HEK293 (cell line): ENCODE results near the gene BCAS3.

Source experiments
- CTCF ChIA-PET: fragments of 350-600 bp; formaldehyde crosslinking; extraction: SDS; loops from one replicate; lab custom pipeline; 2021; ENCODE audit warnings: antibody characterized with exemption; lab: Yijun Ruan, JAX
- POLR2A ChIA-PET: fragments of 300-600 bp; formaldehyde crosslinking; extraction: SDS; loops from one replicate; lab custom pipeline; 2020; ENCODE audit warnings: antibody characterized with exemption, inconsistent platforms; lab: Yijun Ruan, JAX
- H3K27ac ChIP-seq: fragments of 200-500 bp; sonication (Bioruptor generic); 2 replicates; pipeline ENCODE4 v1.5.1; 2014; ENCODE audit warnings: low read depth, low read length, control low read depth, inconsistent platforms; ENCODE audit errors: extremely low read depth
- H3K36me3 ChIP-seq, 2 experiments: fragments of 200-500 bp in 1 of 2; sonication (Bioruptor generic) in 1 of 2; 1 replicate in 1 of 2; 2 replicates in 1 of 2; pipeline ENCODE4 v1.5.1; 2014 to 2017; ENCODE audit warnings: inconsistent platforms in 2 of 2, low read length in 2 of 2; ENCODE audit not compliant: control insufficient read depth in 2 of 2, insufficient read depth in 1 of 2
- H3K4me1 ChIP-seq: fragments of 200-500 bp; sonication (Bioruptor generic); 2 replicates; pipeline ENCODE4 v1.5.1; 2014; ENCODE audit warnings: mild to moderate bottlenecking, low read length, inconsistent platforms; ENCODE audit not compliant: control insufficient read depth, insufficient read depth
- H3K4me3 ChIP-seq: 2 replicates; pipeline ENCODE4 v1.5.1; 2011; ENCODE audit warnings: low read depth, mild to moderate bottlenecking, control low read depth, low read length, moderate library complexity
- H3K9me3 ChIP-seq: fragments of 200-500 bp; sonication (Bioruptor generic); 2 replicates; pipeline ENCODE4 v1.5.1; 2014; ENCODE audit warnings: low read depth, low read length, inconsistent platforms; ENCODE audit not compliant: control insufficient read depth, insufficient read depth
- BCL11B ChIP-seq: fragments of 450-650 bp; formaldehyde crosslinking; IDR thresholded peaks from 2 replicates; pipeline ENCODE4 v1.5.1; 2016; ENCODE audit warnings: low read depth, missing biosample characterization, missing genetic modification characterization
- GLIS2 ChIP-seq: fragments of 450-650 bp; formaldehyde crosslinking; IDR thresholded peaks from 2 replicates; pipeline ENCODE4 v1.5.1; 2016; ENCODE audit warnings: missing biosample characterization, missing genetic modification characterization
- HOXD13 ChIP-seq: sonication (generic); formaldehyde crosslinking; IDR thresholded peaks from 2 replicates; pipeline ENCODE4 v1.8.0; 2022; ENCODE audit warnings: missing genetic modification reagents, borderline replicate concordance
- IKZF3 ChIP-seq: fragments of 450-650 bp; IDR thresholded peaks from 2 replicates; pipeline ENCODE4 v1.5.0; 2018; ENCODE audit warnings: missing biosample characterization, mild to moderate bottlenecking, missing genetic modification characterization, moderate library complexity
- MEIS1 ChIP-seq: sonication (generic); formaldehyde crosslinking; IDR thresholded peaks from 2 replicates; pipeline ENCODE4 v1.8.1; 2022; ENCODE audit warnings: missing genetic modification reagents, mild to moderate bottlenecking, borderline replicate concordance
- OVOL3 ChIP-seq: fragments of 450-650 bp; formaldehyde crosslinking; IDR thresholded peaks from 2 replicates; pipeline ENCODE4 v1.5.1; 2016; ENCODE audit warnings: missing biosample characterization, missing genetic modification characterization
- PRDM6 ChIP-seq: fragments of 450-650 bp; formaldehyde crosslinking; IDR thresholded peaks from 2 replicates; pipeline ENCODE4 v1.5.1; 2017; ENCODE audit warnings: missing biosample characterization, missing genetic modification characterization
- RBAK ChIP-seq: fragments of 450-650 bp; formaldehyde crosslinking; IDR thresholded peaks from 2 replicates; pipeline ENCODE4 v1.5.1; 2016; ENCODE audit warnings: missing biosample characterization, missing genetic modification characterization
- SETDB1 ChIP-seq: IDR thresholded peaks from one replicate; pipeline ENCODE4 v1.6.1; 2017; ENCODE audit warnings: mild to moderate bottlenecking, low read length, moderate library complexity, mixed read lengths; ENCODE audit not compliant: insufficient read length
- ZNF121 ChIP-seq: fragments of 450-650 bp; formaldehyde crosslinking; IDR thresholded peaks from 2 replicates; pipeline ENCODE4 v1.5.1; 2016; ENCODE audit warnings: missing biosample characterization, missing genetic modification characterization
- ZNF138 ChIP-seq: fragments of 450-650 bp; formaldehyde crosslinking; IDR thresholded peaks from 2 replicates; pipeline ENCODE4 v1.5.1; 2016; ENCODE audit warnings: missing biosample characterization, missing genetic modification characterization, borderline replicate concordance
- ZNF157 ChIP-seq: fragments of 450-650 bp; formaldehyde crosslinking; IDR thresholded peaks from 2 replicates; pipeline ENCODE4 v1.5.1; 2016; ENCODE audit warnings: missing biosample characterization, missing genetic modification characterization
- ZNF174 ChIP-seq: fragments of 450-650 bp; formaldehyde crosslinking; IDR thresholded peaks from 2 replicates; pipeline ENCODE4 v1.5.0; 2017; ENCODE audit warnings: missing biosample characterization, mild to moderate bottlenecking, missing genetic modification characterization
- ZNF354C ChIP-seq: fragments of 450-650 bp; formaldehyde crosslinking; IDR thresholded peaks from 2 replicates; pipeline ENCODE4 v1.5.1; 2016; ENCODE audit warnings: missing biosample characterization, missing genetic modification characterization, low read depth, borderline replicate concordance
- ZNF398 ChIP-seq: fragments of 450-650 bp; formaldehyde crosslinking; IDR thresholded peaks from 2 replicates; pipeline ENCODE4 v1.5.1; 2017; ENCODE audit warnings: missing biosample characterization, missing genetic modification characterization
- ZNF510 ChIP-seq: fragments of 450-650 bp; formaldehyde crosslinking; IDR thresholded peaks from 2 replicates; pipeline ENCODE4 v1.5.1; 2018; ENCODE audit warnings: mild to moderate bottlenecking, missing genetic modification characterization, missing biosample characterization; ENCODE audit not compliant: insufficient replicate concordance
- ZNF600 ChIP-seq: fragments of 450-650 bp; formaldehyde crosslinking; IDR thresholded peaks from 2 replicates; pipeline ENCODE4 v1.5.1; 2016; ENCODE audit warnings: missing biosample characterization, missing genetic modification characterization
- ZNF621 ChIP-seq: fragments of 450-650 bp; formaldehyde crosslinking; IDR thresholded peaks from 2 replicates; pipeline ENCODE4 v1.5.1; 2017; ENCODE audit warnings: missing biosample characterization, missing genetic modification characterization
- ZNF670 ChIP-seq: fragments of 450-650 bp; formaldehyde crosslinking; IDR thresholded peaks from 2 replicates; pipeline ENCODE4 v1.5.1; 2016; ENCODE audit warnings: missing biosample characterization, missing genetic modification characterization, low read depth
- ZNF785 ChIP-seq: fragments of 450-650 bp; formaldehyde crosslinking; IDR thresholded peaks from 2 replicates; pipeline ENCODE4 v1.5.1; 2016; ENCODE audit warnings: missing biosample characterization, missing genetic modification characterization
- TF ChIP-seq, protein P1 (sequence below): fragments of 450-650 bp; formaldehyde crosslinking; conservative IDR thresholded peaks from 2 replicates; pipeline ENCODE4 v1.5.1; 2016; ENCODE audit warnings: low read depth, missing biosample characterization, missing genetic modification characterization

BCAS3 gene

DNA sequence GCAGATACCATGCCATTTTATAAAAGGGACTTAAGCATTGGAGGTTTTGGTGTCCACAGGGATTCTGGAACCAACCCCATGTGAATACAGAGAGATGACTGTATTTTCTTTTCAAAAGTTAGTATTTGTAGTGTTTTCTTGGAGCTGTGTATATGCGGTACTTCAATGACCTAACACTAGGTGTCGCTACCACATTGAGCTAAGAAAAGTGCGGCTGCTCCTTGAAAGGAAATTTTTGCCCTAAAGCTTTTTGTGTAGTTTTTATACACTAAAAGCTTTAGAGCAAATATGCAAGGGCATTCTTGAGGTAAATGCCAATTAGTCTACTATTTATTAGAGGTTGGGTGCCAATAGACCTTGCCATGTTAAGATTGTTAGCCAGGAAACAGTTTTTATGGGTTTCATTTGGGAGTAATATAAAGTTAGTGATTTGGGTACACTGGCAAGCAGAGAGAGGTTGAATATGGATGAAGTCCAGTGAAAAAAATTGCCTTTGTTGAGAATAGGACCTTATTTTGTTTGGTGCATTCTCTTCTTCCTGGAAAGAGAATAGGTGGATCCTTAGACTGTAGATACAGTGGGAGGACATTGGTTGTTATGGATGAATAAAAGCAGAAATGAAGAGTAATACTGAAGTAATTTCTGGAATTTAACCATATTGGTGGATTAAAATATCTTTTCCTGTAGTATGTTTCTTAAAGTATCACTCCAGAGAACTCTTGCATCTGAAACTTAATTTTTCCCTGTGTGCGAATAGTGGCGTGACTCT is 43.3 kb downstream of the BCAS3 start (continued):
- TF ChIP-seq PRDM6 (tag by site-specific recombination): 0 out of 2 replicates have a peak, but pooled peaks have one; percentile 20
- TF ChIP-seq, protein P1, sequence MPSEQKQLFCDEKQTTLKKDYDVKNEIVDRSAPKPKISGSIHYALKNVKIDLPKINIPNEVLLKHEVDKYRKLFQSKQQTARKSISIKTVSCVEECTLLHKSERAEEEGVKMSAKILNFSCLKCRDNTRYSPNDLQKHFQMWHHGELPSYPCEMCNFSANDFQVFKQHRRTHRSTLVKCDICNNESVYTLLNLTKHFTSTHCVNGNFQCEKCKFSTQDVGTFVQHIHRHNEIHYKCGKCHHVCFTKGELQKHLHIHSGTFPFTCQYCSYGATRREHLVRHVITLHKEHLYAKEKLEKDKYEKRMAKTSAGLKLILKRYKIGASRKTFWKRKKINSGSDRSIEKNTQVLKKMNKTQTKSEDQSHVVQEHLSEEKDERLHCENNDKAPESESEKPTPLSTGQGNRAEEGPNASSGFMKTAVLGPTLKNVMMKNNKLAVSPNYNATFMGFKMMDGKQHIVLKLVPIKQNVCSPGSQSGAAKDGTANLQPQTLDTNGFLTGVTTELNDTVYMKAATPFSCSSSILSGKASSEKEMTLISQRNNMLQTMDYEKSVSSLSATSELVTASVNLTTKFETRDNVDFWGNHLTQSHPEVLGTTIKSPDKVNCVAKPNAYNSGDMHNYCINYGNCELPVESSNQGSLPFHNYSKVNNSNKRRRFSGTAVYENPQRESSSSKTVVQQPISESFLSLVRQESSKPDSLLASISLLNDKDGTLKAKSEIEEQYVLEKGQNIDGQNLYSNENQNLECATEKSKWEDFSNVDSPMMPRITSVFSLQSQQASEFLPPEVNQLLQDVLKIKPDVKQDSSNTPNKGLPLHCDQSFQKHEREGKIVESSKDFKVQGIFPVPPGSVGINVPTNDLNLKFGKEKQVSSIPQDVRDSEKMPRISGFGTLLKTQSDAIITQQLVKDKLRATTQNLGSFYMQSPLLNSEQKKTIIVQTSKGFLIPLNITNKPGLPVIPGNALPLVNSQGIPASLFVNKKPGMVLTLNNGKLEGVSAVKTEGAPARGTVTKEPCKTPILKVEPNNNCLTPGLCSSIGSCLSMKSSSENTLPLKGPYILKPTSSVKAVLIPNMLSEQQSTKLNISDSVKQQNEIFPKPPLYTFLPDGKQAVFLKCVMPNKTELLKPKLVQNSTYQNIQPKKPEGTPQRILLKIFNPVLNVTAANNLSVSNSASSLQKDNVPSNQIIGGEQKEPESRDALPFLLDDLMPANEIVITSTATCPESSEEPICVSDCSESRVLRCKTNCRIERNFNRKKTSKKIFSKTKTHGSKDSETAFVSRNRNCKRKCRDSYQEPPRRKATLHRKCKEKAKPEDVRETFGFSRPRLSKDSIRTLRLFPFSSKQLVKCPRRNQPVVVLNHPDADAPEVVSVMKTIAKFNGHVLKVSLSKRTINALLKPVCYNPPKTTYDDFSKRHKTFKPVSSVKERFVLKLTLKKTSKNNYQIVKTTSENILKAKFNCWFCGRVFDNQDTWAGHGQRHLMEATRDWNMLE (tag by site-specific recombination): no peak

DNA sequence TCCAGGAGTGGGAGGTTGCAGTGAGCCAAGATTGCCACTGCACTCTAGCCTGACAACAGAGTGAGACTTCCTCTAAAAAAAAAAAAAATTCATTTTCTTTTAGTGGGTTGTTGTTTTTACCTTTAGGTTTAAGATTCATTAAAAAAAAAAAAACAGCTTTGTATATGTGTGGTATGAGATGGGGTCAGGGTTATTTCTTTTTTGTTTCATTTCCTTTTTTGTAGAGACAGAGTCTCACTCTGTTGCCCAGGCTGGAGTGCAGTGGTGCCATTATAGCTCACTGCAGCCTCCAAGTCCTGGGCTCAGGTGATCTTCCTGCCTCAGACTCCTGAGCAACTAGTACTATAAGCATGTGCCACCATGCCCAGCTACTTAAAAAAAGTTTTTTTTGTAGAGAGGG is 47.0 kb downstream of the BCAS3 start:
- no peaks in the 10 kb centered on the region for H3K4me1 ChIP-seq
- no peaks in the 10 kb centered on the region; a peak in 1 of 3 replicates for H3K36me3 ChIP-seq
- no peak overlapping the region for H3K4me3 ChIP-seq
- CTCF ChIA-PET: interaction anchor here (0.7 to 0.8 kb wide), 3 partner anchors 20 to 99 kb away, joined by 3 to 4 read pairs (median 3); no protein-coding TSS in a partner anchor
- TF ChIP-seq ZNF354C (tag by site-specific recombination) (no peak), ZNF510 (tag by site-specific recombination) (no peak), ZNF621 (tag by site-specific recombination) (no peak), RBAK (tag by site-specific recombination) (no peak), ZNF174 (tag by site-specific recombination) (no peak), IKZF3 (tag by site-specific recombination) (no peak), SETDB1 (no peak), ZNF600 (tag by site-specific recombination) (no peak), ZNF138 (tag by site-specific recombination) (no peak), MEIS1 (CRISPR knock-in tag) (no peak), BCL11B (tag by site-specific recombination) (no peak), ZNF157 (tag by site-specific recombination) (no peak), OVOL3 (tag by site-specific recombination) (no peak), GLIS2 (no peak), ZNF670 (no peak), ZNF121 (no peak), ZNF785 (tag by site-specific recombination) (no peak), HOXD13 (CRISPR knock-in tag) (no peak), ZNF398 (tag by site-specific recombination) (no peak)
- no peak overlapping the region for H3K27ac ChIP-seq
- H3K9me3 ChIP-seq: no peaks in the 10 kb centered on the region
- POLR2A ChIA-PET: no interaction called here
